ENCODE measurements around the gene PAX4.
A peak's percentile ranks its signal among the peaks of the same experiment; 100 is the strongest.

Gene PAX4

GRCh38 chr7:127618042-127618441 lies at the start of gene PAX4:
Gene PAX4, minus strand, starts transcription at chr7:127618142. Its CDS starts 2,214 bp downstream, at chr7:127615928.
- no peak for FAIRE-seq

GRCh38 chr7:127667017-127667670 lies 49.2 kb upstream of the PAX4 start:
- no peak for FAIRE-seq

GRCh38 chr7:127666602-127667001 lies 48.7 kb upstream of the PAX4 start:
- no peak for FAIRE-seq

GRCh38 chr7:127665922-127666321 lies 48.0 kb upstream of the PAX4 start:
- FAIRE-seq, result no peak

GRCh38 chr7:127658970-127659630 lies 41.2 kb upstream of the PAX4 start:
- no peak for FAIRE-seq

GRCh38 chr7:127657500-127657899 lies 39.6 kb upstream of the PAX4 start:
- FAIRE-seq, result no peak

GRCh38 chr7:127655720-127656119 lies 37.8 kb upstream of the PAX4 start:
- no peak for FAIRE-seq

- no peak for FAIRE-seq
These were observed 36.8 kb upstream of the PAX4 start for GRCh38 chr7:127654404-127655394.

GRCh38 chr7:127653396-127653795 lies 35.5 kb upstream of the PAX4 start:
- no peak for FAIRE-seq

- FAIRE-seq, result no peak
These were observed 34.6 kb upstream of the PAX4 start for GRCh38 chr7:127652333-127653248.

- FAIRE-seq, result peak; percentile 87
These were observed 33.8 kb upstream of the PAX4 start, which contains the start of gene SND1 for GRCh38 chr7:127651556-127652332. Gene SND1, plus strand, starts transcription at chr7:127652194. Its CDS starts 180 bp downstream, at chr7:127652374.

- FAIRE-seq, result no peak
These were observed 33.1 kb upstream of the PAX4 start for GRCh38 chr7:127650847-127651555.

- FAIRE-seq, result no peak
These were observed 31.0 kb upstream of the PAX4 start for GRCh38 chr7:127648986-127649385.

GRCh38 chr7:127647636-127648035 lies 29.7 kb upstream of the PAX4 start:
- no peak for FAIRE-seq

- no peak for FAIRE-seq
These were observed 26.5 kb upstream of the PAX4 start for GRCh38 chr7:127644484-127644883.

GRCh38 chr7:127638197-127638596 lies 20.3 kb upstream of the PAX4 start:
- no peak for FAIRE-seq

- no peak for FAIRE-seq
These were observed 17.8 kb upstream of the PAX4 start for GRCh38 chr7:127635659-127636285.

- FAIRE-seq, result no peak
These were observed 14.5 kb upstream of the PAX4 start for GRCh38 chr7:127632276-127632910.

- FAIRE-seq, result no peak
These were observed 11.4 kb upstream of the PAX4 start for GRCh38 chr7:127629268-127629854.
